SJCRH30 (cell line): Measurements from ENCODE around the gene CLDN8. TPM values are rescaled to one million over a fixed set of nuclear protein-coding genes. Genes with fewer than 3 reads are reported as not detected.
A peak's percentile ranks its signal among the peaks of the same experiment; 100 is the strongest.

Source experiments
- DNase-seq, 2 experiments: peaks; one replicate each; pipeline ENCODE4 v3.0.0-alpha.2; 2015 to 2020
- H3K27ac ChIP-seq: fragments of 250-450 bp; sonication (Bioruptor Pico); 2 replicates; pipeline ENCODE4 v1.5.1; 2020; ENCODE audit warnings: mild to moderate bottlenecking, moderate library complexity
- H3K27me3 ChIP-seq: fragments of 250-450 bp; sonication (Bioruptor Pico); 2 replicates; pipeline ENCODE4 v1.5.1; 2020; ENCODE audit warnings: mild to moderate bottlenecking, moderate library complexity
- H3K36me3 ChIP-seq: fragments of 250-450 bp; sonication (Bioruptor Pico); 2 replicates; pipeline ENCODE4 v1.5.1; 2020; ENCODE audit warnings: mild to moderate bottlenecking, moderate library complexity
- H3K4me1 ChIP-seq: fragments of 250-450 bp; sonication (Bioruptor Pico); 2 replicates; pipeline ENCODE4 v1.5.1; 2020; ENCODE audit warnings: mild to moderate bottlenecking, moderate library complexity
- H3K4me3 ChIP-seq: fragments of 250-450 bp; sonication (Bioruptor Pico); 2 replicates; pipeline ENCODE4 v1.5.1; 2020; ENCODE audit warnings: mild to moderate bottlenecking, moderate library complexity
- H3K9me3 ChIP-seq: fragments of 250-450 bp; sonication (Bioruptor Pico); replicated peaks from 2 replicates; pipeline ENCODE4 v1.5.1; 2020; ENCODE audit warnings: mild to moderate bottlenecking, moderate library complexity
- total RNA-seq: library from RNA; depleted of rRNA; stranded (reverse); fragments of >200 nt; shearing (Covaris generic); gene quantifications from 2 replicates; pipeline ENCODE4 v1.2.3, GENCODE V29; 2014; rRNA removed

Gene CLDN8
- not detected in 2 replicates for total RNA-seq

DNA sequence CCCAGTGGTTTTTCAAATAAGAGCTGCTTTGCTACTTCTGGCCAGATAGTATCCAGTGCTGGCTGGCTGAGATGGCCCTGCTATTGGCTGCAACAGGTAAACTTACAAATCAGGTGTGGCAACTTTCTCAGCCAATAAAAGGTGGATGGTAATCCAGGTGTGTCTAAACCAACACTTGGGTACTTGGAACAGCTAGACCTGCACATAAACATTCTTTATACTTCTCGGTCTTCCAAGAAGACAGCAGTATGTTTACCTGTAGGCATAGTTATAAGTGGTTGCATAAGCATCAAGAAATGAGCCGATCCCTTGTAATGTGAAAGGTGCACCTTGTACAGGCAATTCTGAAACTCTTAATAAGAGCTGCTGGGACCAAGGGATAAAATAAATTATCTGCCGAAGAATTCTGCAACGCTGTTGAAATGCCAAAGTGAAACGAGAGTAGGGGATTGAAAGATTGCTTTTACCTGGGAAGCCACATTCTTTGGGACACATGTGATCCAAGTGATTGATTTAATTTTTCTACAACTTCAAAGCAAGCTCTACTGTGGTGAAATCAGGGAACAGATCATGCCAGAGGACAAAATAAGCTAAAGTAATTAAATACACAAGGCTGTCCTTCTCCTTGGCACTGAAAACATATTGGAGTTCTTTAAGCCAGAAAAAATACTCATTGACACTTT is at the start of gene CLDN8:
CLDN8 (minus strand) TSS at position 57 of the 683 bp plus-strand sequence. CDS start 172 bp downstream, outside the sequence.
- Histone ChIP-seq H3K4me3 (no peak within 1 kb of the TSS), H3K27ac (no peak within 1 kb of the TSS), H3K27me3 (no peaks in the 10 kb centered on the region; the same call in 1 of the 2 replicates), H3K36me3 (no peaks in the 10 kb centered on the region), H3K4me1 (no peaks in the 10 kb centered on the region), H3K9me3 (no peaks in the 10 kb centered on the region)
- no peak for DNase-seq

DNA sequence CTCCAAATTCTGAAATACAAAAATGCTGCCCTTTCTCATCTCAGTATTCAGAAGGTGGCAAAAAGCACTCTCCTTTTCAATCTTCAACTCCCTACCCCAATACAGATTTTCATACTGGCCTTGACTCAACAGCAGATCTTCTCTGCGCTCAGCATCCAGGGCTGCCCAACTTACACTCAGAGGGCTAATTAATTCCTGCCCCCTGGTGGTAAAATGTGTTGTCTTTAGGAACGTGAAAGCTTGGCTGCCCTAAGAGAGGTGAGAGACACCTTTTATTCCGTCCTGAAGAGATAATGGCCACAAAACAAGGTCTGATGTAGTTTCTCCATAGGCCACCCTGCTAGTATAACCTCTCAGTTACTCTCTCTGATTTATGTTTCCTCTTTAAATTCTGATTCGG is 41.9 kb upstream of the CLDN8 start:
- Histone ChIP-seq H3K4me3 (no peak overlapping the region), H3K36me3 (no peaks in the 10 kb centered on the region), H3K27me3 (no peaks in the 10 kb centered on the region), H3K9me3 (no peaks in the 10 kb centered on the region), H3K27ac (no peak overlapping the region), H3K4me1 (no peaks in the 10 kb centered on the region)
- DNase-seq, result peak; percentile 13 to 52

DNA sequence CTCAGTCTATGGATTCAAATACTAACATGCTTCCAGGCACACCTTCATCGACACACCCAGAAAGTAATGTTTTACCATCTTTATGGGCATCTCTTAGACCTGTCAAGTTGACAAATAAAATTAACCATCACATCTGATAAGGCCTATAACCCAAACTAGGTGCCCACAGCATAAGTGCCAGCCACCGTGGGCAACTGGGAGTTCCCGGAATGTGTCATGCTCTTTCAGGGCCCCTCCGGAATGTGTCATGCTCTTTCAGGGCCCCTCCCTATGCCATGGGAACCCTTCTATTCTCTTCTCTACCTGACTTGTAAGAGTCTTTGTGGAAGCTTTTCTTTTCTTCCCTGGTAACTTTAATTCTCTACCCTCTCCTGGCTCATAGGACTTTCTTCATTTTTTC is 40.2 kb upstream of the CLDN8 start:
- no peak overlapping the region for H3K27ac ChIP-seq
- H3K4me1 ChIP-seq, result no peaks in the 10 kb centered on the region
- no peak for DNase-seq
- H3K4me3 ChIP-seq, result no peak overlapping the region
- no peaks in the 10 kb centered on the region for H3K27me3 ChIP-seq
- H3K9me3 ChIP-seq, result no peaks in the 10 kb centered on the region
- no peaks in the 10 kb centered on the region for H3K36me3 ChIP-seq

DNA sequence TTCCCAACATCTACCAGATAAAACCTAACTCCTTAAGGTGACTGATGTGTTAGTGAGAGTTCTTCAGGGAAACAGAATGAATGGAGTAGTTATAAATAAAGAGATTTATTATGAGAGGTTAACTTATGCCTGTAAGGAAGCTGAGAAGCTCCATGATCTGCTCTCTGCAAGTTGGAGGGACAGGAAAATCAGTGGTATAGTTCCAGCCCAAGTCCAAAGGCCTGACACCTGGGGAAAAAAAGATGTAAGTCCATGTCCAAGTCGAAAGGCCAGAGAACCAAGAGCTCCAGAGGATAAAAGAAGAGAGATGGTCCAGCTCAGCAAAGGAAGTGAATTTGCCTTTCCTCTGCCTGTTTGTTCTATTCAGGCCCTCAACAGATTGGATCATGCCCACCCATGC is 39.8 kb upstream of the CLDN8 start:
- Histone ChIP-seq H3K27ac (no peak overlapping the region), H3K27me3 (no peaks in the 10 kb centered on the region), H3K9me3 (no peaks in the 10 kb centered on the region), H3K4me3 (no peak overlapping the region), H3K4me1 (no peaks in the 10 kb centered on the region), H3K36me3 (no peaks in the 10 kb centered on the region)
- no peak for DNase-seq

DNA sequence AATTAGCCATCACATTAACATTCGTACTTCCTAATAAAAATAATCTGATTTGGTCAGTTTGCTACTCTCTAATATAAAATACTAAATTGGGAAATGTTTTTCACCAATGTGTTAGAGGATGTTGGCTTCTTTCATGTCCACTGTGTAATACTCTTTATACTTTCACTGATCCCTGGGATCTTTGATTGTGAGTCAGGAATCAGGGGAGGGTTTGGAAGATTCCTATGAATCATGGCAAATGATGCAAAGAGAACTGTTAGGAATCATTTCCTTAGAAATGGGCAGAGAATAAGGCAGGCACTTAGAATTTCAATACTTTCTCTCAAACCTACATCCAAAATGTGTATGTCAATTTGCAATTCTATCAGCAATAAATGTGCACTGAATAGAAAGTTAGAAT is 35.9 kb upstream of the CLDN8 start:
- Histone ChIP-seq H3K4me1 (no peaks in the 10 kb centered on the region), H3K4me3 (no peak overlapping the region), H3K9me3 (no peaks in the 10 kb centered on the region), H3K27me3 (no peaks in the 10 kb centered on the region), H3K27ac (no peak overlapping the region), H3K36me3 (no peaks in the 10 kb centered on the region)
- DNase-seq, result no peak

DNA sequence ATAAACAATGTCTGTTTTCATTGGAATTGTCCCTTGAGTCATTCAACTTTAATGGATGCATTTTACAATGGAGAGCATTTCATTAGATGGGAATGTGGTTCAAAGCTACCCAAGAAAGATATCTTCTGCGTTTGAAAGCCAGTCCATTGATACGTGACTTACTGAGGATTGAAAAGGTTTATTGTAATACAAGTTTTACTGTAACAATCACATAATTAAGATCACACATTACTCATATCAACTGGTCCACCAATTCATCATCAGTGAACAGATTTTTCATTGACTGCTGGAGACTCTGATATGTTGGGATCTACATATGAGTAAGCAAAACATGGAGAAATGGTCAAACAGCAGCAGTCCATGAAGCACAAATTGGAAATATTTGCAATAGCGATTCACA is 34.0 kb upstream of the CLDN8 start:
- Histone ChIP-seq H3K27me3 (no peaks in the 10 kb centered on the region; the same call in 1 of the 2 replicates), H3K4me1 (peaks cover 4% of the 10 kb centered on the region; the same call in 1 of the 2 replicates), H3K9me3 (no peaks in the 10 kb centered on the region), H3K4me3 (no peak overlapping the region), H3K36me3 (no peaks in the 10 kb centered on the region), H3K27ac (no peak overlapping the region)
- no peak for DNase-seq

DNA sequence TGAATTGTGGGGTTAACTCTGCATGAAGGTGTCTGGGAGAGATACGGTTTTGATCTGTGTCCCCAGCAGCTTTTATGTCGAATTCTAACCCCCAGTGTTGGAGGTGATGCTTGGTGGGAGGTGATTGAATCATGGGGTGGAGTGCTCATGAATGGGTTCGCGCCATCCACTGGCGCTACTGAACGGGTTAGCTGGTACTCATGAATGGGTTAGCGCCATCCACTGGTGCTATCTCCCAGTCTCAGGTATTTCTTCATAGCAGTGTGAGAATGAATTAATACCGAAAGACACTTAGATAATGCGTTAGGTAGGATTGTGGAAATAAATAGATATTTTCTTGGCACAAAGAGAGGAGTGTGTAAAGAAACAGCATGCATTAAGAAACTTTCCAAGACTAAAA is 32.9 kb upstream of the CLDN8 start:
- peaks cover 4% of the 10 kb centered on the region; the same call in 1 of the 2 replicates for H3K4me1 ChIP-seq
- DNase-seq, result no peak
- H3K4me3 ChIP-seq, result no peak overlapping the region
- no peaks in the 10 kb centered on the region; the same call in 1 of the 2 replicates for H3K27me3 ChIP-seq
- no peak overlapping the region for H3K27ac ChIP-seq
- no peaks in the 10 kb centered on the region for H3K9me3 ChIP-seq
- no peaks in the 10 kb centered on the region for H3K36me3 ChIP-seq

DNA sequence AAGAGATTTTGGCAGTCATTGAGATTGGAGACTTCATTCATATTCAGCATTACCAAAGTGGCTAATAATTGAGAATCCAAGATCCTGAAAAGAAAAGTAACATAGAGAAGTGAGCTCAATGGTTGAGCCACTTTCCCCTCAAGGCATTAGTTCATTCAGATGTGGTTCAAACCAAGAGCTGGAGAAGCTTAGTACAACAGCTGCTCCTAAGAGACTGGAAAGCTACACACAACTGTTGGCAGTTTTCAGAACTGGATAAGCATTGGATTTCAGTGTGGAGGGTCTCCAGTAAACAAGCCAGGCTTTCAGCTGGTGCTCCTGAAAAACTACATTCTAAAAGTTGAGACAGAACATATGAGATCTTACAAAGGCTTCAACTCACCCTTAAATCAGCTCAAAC is 29.2 kb upstream of the CLDN8 start:
- DNase-seq, result peak; percentile 44 to 80
- no peaks in the 10 kb centered on the region for H3K36me3 ChIP-seq
- no peak overlapping the region for H3K27ac ChIP-seq
- no peaks in the 10 kb centered on the region for H3K9me3 ChIP-seq
- peaks cover 4% of the 10 kb centered on the region; the same call in 1 of the 2 replicates for H3K4me1 ChIP-seq
- H3K4me3 ChIP-seq, result no peak overlapping the region
- H3K27me3 ChIP-seq, result no peaks in the 10 kb centered on the region; the same call in 1 of the 2 replicates

DNA sequence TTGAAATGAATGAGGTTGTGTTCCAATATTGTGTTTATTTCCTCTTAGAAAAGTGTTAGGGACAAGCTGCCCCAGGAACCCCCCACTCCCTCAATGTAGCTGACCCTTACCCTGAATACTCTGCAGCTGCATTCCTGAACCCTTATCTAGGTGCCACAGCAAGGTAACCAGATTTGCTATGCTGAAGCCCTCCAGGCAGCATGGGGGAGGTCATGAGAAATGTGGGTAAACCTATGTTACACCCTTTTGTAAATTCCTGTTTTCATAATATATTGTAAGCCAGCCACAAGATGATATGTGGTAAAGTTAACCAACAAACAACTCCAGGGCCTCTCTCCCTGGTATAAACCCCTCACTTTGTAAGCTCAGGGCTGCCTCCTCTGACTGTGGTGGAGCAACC is 27.8 kb upstream of the CLDN8 start:
- H3K27ac ChIP-seq, result no peak overlapping the region
- H3K9me3 ChIP-seq, result no peaks in the 10 kb centered on the region
- H3K36me3 ChIP-seq, result no peaks in the 10 kb centered on the region
- H3K4me1 ChIP-seq, result peaks cover 4% of the 10 kb centered on the region; the same call in 1 of the 2 replicates
- no peak for DNase-seq
- H3K27me3 ChIP-seq, result no peaks in the 10 kb centered on the region; the same call in 1 of the 2 replicates
- H3K4me3 ChIP-seq, result no peak overlapping the region

DNA sequence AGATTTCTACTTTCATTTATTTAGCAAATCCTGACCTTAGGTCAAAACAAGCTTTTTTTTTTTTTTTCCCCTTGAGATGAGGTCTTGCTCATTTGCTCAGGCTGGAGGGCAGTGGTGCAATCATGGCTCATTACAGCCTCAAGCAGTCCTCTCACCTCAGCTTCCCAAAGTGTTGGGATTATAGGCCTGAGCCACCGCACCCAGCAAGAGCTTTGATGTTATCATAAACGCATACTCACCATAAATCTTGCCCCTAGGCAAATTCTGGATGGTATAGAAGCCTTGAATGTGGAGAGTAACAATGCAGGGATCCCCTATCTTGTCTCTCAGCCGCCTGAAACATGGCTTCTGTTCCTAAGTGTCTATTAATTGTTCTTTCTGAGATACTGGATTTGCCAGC is 24.8 kb upstream of the CLDN8 start:
- no peak for DNase-seq
- no peak overlapping the region for H3K4me3 ChIP-seq
- H3K36me3 ChIP-seq, result no peaks in the 10 kb centered on the region
- H3K27me3 ChIP-seq, result no peaks in the 10 kb centered on the region; the same call in 1 of the 2 replicates
- no peaks in the 10 kb centered on the region for H3K9me3 ChIP-seq
- no peak overlapping the region for H3K27ac ChIP-seq
- H3K4me1 ChIP-seq, result peaks cover 4% of the 10 kb centered on the region; the same call in 1 of the 2 replicates

DNA sequence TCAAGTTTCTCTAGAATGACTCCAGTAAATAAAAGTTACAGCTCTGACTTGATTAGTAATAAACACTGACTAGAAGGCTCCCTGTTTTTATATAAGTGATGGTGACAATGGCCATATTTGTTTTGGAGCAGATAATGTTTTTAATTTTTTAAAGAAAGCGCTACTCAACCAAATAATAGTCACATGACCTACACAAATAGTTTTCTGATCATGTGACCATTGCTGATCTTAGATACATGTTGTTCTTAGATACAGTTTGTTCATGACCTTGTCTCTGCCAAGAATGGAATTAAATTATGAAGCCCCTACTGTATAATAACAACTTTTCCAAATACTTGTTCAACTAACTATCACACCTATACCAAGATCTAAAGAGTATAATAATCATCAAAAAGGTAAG is 22.3 kb upstream of the CLDN8 start:
- Histone ChIP-seq H3K36me3 (no peaks in the 10 kb centered on the region), H3K4me1 (no peaks in the 10 kb centered on the region), H3K9me3 (no peaks in the 10 kb centered on the region), H3K4me3 (no peak overlapping the region), H3K27me3 (no peaks in the 10 kb centered on the region), H3K27ac (no peak overlapping the region)
- DNase-seq, result no peak

DNA sequence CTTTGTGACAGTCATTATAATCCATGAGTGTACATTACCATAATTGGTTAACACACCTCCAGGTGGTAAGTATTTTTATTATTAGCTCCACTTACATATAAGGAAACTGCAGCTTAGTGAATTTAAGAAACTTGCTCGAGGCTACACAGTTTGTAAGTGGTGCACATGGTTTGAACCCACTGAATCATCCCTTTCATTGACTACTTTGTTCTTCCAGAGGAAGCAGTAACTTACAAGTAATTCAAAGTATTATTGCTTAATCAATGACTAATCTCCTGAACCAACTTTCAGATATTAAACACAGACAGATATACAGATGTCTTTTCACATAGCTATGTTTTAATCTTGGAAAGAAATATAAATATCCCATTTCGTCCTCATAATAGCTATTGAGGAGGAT is 18.7 kb upstream of the CLDN8 start:
- Histone ChIP-seq H3K27me3 (no peaks in the 10 kb centered on the region), H3K4me3 (no peak overlapping the region), H3K9me3 (no peaks in the 10 kb centered on the region), H3K36me3 (no peaks in the 10 kb centered on the region), H3K27ac (no peak overlapping the region), H3K4me1 (no peaks in the 10 kb centered on the region)
- DNase-seq, result no peak

DNA sequence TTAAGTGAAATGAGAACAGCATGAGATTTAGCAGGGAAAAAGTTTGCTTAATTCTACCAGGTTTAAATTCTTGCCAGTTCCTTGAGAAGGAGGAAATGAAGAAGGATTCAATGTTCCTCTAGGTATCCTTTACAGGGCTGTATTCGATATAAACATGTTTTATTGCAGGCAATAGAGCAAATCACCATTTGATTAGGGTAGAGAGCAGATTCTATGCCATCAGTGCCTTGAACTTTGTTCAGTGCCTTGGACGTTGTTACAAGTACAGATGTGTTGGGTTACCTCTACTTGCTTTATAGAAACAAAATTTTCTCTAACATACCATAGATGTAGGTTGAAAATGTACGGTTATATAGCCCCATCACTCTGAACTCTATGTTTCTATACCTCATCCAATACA is 18.2 kb upstream of the CLDN8 start:
- Histone ChIP-seq H3K27me3 (no peaks in the 10 kb centered on the region), H3K4me3 (no peak overlapping the region), H3K9me3 (no peaks in the 10 kb centered on the region), H3K27ac (no peak overlapping the region), H3K4me1 (no peaks in the 10 kb centered on the region), H3K36me3 (no peaks in the 10 kb centered on the region)
- DNase-seq, result no peak

DNA sequence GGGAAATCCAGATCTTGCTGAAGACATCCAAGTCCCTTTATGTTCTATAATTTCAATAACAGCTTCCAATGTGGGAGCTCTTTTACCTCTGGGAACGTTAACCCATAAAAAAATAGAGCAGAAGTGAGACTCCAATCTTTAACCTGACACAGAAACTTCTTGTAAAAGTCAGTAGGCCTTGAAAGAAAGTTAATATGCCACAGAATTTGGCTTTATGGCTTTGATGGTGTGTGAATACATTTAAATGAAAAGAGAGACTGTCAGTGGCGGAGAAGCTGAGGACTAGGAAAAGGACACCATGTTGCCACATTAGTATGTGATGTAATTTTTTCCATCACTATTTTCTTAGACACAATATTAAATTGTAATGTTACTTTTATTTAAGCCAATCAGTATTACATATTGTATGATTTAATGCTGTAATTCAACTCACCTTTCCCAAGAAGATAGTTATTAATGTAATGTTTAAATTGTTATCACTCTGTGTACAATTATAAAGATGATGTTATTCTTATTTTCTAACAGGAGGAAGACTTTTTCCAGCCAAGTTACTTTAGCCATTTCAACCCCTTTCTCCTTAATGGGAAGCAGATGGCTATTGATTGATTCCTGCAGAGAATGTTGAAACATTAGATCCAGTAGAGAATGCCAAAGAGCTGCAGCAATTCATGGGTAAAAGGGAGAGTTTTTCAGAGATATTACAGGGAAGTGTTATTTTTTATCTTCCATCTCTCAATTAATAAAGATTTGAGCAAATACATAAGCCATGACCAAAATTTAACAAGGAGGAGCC is 17.5 kb upstream of the CLDN8 start:
- DNase-seq, result no peak
- no peaks in the 10 kb centered on the region for H3K9me3 ChIP-seq
- no peak overlapping the region for H3K4me3 ChIP-seq
- no peaks in the 10 kb centered on the region for H3K27me3 ChIP-seq
- H3K27ac ChIP-seq, result no peak overlapping the region
- H3K36me3 ChIP-seq, result no peaks in the 10 kb centered on the region
- no peaks in the 10 kb centered on the region for H3K4me1 ChIP-seq

DNA sequence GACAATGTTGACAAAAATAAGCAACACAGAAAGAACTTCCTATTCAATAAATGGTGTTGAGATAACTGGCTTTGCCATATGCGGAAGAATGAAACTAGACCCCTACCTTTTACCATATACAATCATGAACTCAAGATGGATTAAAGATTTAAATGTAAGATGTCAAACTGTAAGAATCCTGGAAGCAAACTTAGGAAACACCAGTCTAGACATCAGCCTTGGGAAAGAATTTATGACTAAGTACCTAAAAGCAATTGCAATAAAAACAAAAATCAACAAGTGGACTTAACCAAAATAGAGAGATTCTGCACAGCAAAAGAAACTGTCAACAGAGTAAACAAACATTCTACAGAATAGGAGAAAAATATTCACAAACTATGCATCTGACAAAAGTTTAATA is 16.1 kb upstream of the CLDN8 start:
- Histone ChIP-seq H3K27me3 (no peaks in the 10 kb centered on the region), H3K4me1 (no peaks in the 10 kb centered on the region), H3K27ac (no peak overlapping the region), H3K4me3 (no peak overlapping the region), H3K9me3 (no peaks in the 10 kb centered on the region), H3K36me3 (no peaks in the 10 kb centered on the region)
- DNase-seq, result no peak
